ENCODE data around the gene SLC25A45.

Gene SLC25A45, protein sequence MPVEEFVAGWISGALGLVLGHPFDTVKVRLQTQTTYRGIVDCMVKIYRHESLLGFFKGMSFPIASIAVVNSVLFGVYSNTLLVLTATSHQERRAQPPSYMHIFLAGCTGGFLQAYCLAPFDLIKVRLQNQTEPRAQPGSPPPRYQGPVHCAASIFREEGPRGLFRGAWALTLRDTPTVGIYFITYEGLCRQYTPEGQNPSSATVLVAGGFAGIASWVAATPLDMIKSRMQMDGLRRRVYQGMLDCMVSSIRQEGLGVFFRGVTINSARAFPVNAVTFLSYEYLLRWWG

DNA sequence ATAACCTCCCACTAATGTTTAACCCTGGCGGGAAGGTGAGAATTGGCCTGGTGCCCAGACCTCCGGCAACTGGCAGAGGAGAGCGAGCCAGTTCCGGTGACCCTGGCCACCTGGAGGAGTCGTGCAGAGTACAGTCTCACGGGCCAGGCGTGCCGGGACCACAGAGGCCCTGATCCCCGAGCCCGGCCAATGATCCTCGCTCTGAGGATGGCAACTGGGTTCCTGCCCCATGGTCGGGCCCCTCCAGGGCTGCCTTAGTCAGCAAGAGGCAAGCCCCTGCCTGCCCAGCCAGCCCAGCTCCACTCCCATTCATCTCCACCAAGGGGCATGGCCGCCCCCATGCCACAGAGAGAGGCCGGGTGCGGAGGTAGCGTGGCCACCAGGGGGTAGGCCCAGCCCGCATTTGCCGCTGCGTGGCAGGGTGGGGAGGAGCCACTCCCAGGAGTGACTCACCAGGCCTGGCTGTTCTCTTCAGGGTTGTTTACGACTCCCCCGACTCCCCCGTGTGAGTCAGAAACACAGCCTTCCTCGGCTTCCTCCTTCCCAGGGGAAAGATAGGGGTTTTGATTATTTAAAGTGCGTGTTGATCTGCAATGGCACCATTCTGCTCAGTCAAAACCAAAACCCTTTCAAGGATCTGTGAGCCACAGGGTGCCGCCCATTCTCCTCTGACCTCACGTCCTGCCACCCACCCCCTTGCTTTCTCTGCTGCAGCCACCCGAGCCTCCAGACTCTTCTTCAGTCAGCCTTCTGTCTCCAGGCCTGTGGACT is at the start of gene SLC25A45:
Gene SLC25A45, minus strand, starts transcription at position 614 of the 771 bp plus-strand sequence. CDS start 695 bp downstream, outside the sequence.
- H3K4me3 ChIP-seq (ENCODE audit: low read depth, low read length), result peak within 1 kb of the TSS; percentile 50
- TF ChIP-seq, protein P1, sequence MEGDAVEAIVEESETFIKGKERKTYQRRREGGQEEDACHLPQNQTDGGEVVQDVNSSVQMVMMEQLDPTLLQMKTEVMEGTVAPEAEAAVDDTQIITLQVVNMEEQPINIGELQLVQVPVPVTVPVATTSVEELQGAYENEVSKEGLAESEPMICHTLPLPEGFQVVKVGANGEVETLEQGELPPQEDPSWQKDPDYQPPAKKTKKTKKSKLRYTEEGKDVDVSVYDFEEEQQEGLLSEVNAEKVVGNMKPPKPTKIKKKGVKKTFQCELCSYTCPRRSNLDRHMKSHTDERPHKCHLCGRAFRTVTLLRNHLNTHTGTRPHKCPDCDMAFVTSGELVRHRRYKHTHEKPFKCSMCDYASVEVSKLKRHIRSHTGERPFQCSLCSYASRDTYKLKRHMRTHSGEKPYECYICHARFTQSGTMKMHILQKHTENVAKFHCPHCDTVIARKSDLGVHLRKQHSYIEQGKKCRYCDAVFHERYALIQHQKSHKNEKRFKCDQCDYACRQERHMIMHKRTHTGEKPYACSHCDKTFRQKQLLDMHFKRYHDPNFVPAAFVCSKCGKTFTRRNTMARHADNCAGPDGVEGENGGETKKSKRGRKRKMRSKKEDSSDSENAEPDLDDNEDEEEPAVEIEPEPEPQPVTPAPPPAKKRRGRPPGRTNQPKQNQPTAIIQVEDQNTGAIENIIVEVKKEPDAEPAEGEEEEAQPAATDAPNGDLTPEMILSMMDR (IDR thresholded peaks at IDR 0.05; ENCODE audit: control insufficient read depth, extremely low read depth, insufficient read depth), result peak; percentile 57

DNA sequence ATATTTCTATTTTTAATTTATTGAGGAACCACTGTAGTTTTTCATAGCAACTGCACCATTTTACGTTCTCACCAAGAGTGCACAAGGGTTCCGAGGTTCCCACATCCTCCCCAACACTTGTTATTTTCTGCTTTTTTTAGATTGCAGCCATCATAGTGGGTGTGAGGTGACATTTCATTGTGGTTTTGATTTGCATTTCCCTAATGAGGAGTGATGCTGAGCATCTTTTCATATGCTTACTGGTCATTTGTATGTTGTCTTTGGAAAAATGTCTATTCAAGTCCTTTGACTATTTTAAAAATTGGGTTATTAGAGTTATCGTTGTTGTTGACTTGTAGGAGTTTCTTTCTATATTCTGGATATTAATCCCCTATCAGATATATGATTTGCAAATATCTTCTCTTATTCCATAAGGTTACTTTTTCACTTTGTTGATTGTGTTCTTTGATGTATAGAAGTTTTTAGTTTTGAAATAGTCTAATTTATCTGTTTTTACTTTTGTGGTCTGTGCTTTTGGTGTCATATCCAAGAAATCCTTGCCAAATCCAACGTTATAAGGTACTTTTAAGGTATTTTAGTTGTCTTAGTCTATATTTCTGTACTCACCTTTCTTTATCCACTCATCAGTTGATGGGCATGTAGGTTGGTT is 49.1 kb upstream of the SLC25A45 start:
- TF ChIP-seq, protein P1 (IDR thresholded peaks at IDR 0.05; ENCODE audit: control insufficient read depth, extremely low read depth, insufficient read depth), result no peak
- H3K4me3 ChIP-seq (ENCODE audit: low read depth, low read length), result no peak overlapping the region
- DNase-seq (ENCODE audit: low read depth), result no peak

More for the DNA sequence above, at the start of gene SLC25A45:
- DNase-seq (ENCODE audit: low read depth), result peak; percentile 64

GRCh38 chr11:65430406-65431217 is 48.2 kb upstream of the SLC25A45 start:
- DNase-seq (ENCODE audit: low read depth), result no peak
- no peak overlapping the region for H3K4me3 ChIP-seq (ENCODE audit: low read depth, low read length)

GRCh38 chr11:65429724-65430405 is 47.4 kb upstream of the SLC25A45 start:
- DNase-seq (ENCODE audit: low read depth), result no peak
- no peak overlapping the region for H3K4me3 ChIP-seq (ENCODE audit: low read depth, low read length)
- TF ChIP-seq, protein P1 (IDR thresholded peaks at IDR 0.05; ENCODE audit: control insufficient read depth, extremely low read depth, insufficient read depth), result no peak

More at GRCh38 chr11:65430406-65431217, 48.2 kb upstream of the SLC25A45 start:
- TF ChIP-seq, protein P1 (IDR thresholded peaks at IDR 0.05; ENCODE audit: control insufficient read depth, extremely low read depth, insufficient read depth), result no peak

DNA sequence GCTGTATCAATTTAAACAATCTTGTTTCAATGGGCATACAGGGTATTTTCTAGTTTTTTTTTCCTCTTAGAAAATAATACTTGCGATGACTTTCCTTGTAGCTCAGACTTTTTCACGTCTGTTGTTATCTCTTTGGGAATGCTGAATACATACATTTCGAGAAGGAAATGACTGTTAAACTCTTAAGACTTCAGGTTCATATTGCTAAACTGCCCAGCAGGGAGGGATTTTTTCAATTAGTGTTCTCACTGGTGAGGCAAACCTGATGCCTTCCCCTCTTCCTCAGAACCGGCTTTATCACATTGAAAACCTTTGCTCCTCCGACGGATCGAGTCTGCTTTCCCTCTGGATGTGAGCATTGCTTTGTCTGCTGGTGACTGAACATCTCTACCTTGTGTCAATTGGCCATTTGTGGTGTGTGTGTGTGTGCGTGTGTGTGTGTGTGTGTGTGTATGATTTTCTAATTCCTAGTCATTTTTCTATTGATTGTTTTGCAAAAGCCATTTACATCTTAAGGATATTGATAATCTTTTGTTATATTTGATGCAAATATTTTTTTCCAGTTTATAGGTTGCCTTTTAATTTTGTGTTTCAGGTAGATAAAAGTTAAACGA is 46.7 kb upstream of the SLC25A45 start:
- TF ChIP-seq, protein P1 (IDR thresholded peaks at IDR 0.05; ENCODE audit: control insufficient read depth, extremely low read depth, insufficient read depth), result no peak
- no peak for DNase-seq (ENCODE audit: low read depth)
- no peak overlapping the region for H3K4me3 ChIP-seq (ENCODE audit: low read depth, low read length)

Measured in LNCaP clone FGC (cell line).